Endometrial microvascular endothelial cells (primary cell): Measurements from ENCODE around the gene POLA2. TPM values are rescaled to one million over a fixed set of nuclear protein-coding genes. Genes with fewer than 3 reads are reported as not detected.

Experiments used
- in situ Hi-C: cut with HindIII; loops from 2 replicates; pipeline ENCODE4 v1.10.0; 2017; ENCODE audit warnings: low sequenced_read_pairs, low pct_unique_long_range_greater_than_20kb; ENCODE audit errors: inconsistent ontology term
- total RNA-seq: library from RNA; depleted of rRNA; stranded (reverse); fragments of >200 nt; gene quantifications from one replicate; pipeline ENCODE4 v1.2.3, GENCODE V29; 2015; ENCODE audit errors: inconsistent ontology term

POLA2 gene
- total RNA-seq, 1 donor from 2014 or later: 43.5 TPM

- in situ Hi-C loops: no loop called here
These were observed 39.9 kb downstream of the POLA2 start for GRCh38 chr11:65301491-65302329.

- in situ Hi-C loops: no loop called here
These were observed 41.8 kb downstream of the POLA2 start for GRCh38 chr11:65303555-65303954.

DNA sequence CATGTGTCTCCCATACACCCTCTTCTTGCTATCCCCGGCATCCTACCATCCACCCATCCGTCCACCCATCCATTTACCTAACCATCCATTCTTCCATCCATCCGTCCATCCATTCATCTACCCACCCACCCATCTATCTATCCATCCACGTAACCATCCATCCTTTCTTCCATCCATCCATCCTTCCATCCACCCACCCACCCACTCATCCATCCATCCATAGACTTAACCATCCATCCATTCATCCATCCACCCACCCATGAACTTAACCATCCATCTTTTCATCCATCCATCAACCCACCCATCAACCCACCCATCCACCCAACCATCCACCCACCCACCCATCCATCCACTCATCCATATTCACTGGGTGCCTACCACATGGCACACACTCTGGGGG lies 42.3 kb downstream of the POLA2 start:
- in situ Hi-C loops: no loop called here

- in situ Hi-C loops: no loop called here
These were observed 42.9 kb downstream of the POLA2 start for GRCh38 chr11:65304613-65305012.

GRCh38 chr11:65305501-65306268 lies 43.9 kb downstream of the POLA2 start:
- in situ Hi-C loops: no loop called here

DNA sequence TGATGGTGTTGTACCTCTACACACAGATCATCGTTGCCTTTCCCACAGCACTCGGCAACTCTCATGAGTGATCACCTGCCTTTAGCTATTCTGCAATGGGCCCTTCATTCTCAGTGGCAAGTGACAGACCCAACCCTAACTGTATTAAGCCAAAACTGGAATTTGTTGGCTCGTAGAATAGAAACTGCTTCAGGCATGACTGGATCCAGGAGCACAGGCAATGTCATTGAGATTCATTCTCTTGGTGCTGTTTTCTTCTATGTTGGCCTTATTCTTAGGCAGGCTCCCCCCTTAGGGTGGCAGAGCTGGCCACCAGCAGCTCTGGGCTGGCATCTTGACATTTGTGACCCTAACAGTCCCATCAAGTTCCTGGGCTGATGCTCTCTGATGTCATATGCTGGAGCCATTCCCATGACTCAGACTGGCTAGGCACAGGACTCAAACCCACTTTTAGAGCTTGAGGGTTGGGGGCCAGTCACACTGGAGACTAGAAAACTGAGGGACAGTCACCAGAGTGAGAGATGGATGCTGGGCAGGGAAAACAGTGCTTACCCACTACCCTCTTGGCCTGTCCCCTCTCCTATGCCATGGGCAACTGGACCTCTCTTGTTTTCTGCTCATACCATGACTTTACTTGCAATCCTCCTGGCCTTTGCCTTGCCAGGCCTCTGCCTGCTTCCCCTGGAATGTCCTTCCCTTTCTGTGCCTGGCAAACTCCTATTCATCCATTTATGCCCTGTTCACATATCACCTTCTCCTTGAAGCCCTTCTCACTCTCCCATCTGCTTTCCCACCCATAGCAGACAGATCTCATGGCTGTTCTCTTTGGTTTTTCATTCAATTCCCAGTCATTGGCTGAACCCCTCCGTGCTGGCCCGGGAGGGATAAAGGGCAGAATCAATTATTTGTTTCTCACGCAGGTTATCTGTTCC lies 45.8 kb downstream of the POLA2 start:
- in situ Hi-C loops: no loop called here

DNA sequence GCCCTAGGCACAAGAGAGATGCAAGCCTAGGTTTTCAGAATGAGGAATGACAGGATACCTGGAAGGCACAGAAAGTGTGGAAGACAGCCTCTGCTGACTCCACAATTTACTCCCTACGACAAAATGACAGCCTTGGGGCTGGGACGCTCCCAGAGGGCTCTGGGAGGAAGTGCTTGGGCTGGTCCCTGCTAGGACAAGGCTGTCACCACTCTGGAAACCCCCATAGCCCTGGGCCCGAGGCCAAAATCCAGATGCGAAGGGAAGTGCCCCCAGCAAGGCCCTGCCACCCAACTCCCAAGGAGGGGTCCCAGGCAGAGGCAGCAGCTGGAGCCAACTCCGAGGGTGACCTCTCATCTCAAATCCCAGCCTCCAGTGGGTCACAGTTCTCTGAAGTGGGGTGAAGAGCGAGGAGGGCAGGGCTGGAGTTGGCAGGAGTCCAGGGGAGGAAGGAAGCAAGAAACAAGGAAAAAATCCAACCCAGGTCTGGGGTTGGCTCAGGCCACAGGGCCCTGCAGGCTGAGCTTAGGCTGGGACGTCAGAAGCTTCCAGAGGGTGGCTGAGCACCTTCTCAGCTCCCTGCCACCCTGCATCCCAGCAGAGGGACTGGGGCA lies 46.6 kb downstream of the POLA2 start:
- in situ Hi-C loops: no loop called here

- in situ Hi-C loops: no loop called here
These were observed 47.2 kb downstream of the POLA2 start for GRCh38 chr11:65309006-65309405.

GRCh38 chr11:65310215-65310614 lies 48.5 kb downstream of the POLA2 start:
- in situ Hi-C loops: no loop called here

DNA sequence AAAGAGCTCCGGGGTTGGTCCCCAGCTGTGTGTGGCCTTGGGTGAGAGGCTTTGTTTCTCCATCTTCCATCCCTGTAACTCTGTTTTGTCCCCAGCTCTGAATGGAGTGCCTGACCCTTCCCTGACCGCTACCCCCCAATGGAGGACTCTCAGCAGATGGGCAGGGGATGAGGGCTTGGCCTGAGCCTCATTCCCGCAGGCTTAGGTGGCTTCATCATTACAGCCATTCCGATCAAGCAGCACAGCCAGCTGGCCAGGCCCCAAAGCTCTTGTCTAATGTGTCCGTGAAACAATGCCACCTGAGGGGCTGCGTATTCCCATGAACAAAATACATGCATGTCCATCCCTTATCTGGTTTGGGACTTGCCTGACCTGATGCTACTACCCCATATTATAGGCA lies 49.0 kb downstream of the POLA2 start:
- in situ Hi-C loops: no loop called here

- in situ Hi-C loops: no loop called here
These were observed 49.5 kb downstream of the POLA2 start for GRCh38 chr11:65311170-65311678.

DNA sequence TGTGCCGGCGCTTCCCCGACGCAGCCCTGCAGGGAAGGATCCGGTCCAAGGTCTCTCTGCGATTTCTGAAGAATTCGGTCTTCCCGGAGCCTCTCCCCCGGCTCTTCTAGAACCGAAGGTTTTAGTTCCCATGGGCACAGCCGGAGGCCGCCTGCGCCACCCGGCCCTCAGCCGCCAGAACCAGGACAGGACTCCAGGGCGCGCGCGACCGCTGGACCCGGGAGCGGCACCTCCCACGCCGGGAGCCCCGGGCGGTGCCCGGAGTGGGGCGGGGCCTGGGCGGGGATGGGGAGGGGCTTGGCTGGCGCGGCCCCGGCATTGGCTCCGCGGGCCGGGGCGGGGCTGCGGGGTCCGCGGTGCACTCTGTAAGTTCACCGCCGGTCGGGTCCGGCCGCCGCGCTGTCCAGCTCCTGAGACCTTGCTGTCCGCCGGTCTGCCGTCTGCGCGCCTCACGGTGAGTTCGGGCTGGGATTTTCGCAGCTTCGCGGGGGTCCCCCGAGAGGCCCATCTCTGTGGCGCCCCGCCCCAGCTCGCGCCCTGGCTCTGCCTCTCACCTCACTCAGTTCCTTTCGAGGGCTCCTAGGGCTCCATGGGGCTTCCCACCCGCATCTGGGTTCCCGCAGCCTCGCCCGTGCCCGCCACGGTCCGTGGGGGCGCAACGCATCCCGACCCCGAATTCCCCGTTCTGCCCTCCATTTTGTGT lies 52.9 kb downstream of the POLA2 start, which contains the start of gene CDC42EP2:
Gene CDC42EP2, plus strand, starts transcription at position 366 of the 703 bp plus-strand sequence. CDS start 6,033 bp downstream, outside the sequence.
- in situ Hi-C loops: no loop called here

GRCh38 chr11:65315204-65315865 lies 53.6 kb downstream of the POLA2 start:
- in situ Hi-C loops: no loop called here

- in situ Hi-C loops: no loop called here
These were observed 54.1 kb downstream of the POLA2 start for GRCh38 chr11:65315866-65316226.

- in situ Hi-C loops: no loop called here
These were observed 54.7 kb downstream of the POLA2 start for GRCh38 chr11:65316227-65317024.

GRCh38 chr11:65317025-65317786 lies 55.4 kb downstream of the POLA2 start:
- in situ Hi-C loops: no loop called here
